Vagina (tissue), 2 donors: ENCODE data around the gene IL2RG. TPM values are rescaled to one million over a fixed set of nuclear protein-coding genes. Genes with fewer than 3 reads are reported as not detected.

Source experiments
- DNase-seq, 2 donors: peaks; one replicate each; pipeline ENCODE4 v3.0.0-alpha.2; 2017; ENCODE audit errors: extremely low spot score in 2 of 2
- H3K27ac ChIP-seq: fragments of 200-600 bp; sonication (generic); one replicate; pipeline ENCODE4 v1.5.1; 2019
- H3K27me3 ChIP-seq: fragments of 200-600 bp; sonication (generic); one replicate; pipeline ENCODE4 v1.5.1; 2019
- H3K36me3 ChIP-seq, 2 donors: fragments of 200-600 bp; sonication (generic); one replicate each; pipeline ENCODE4 v1.5.1; 2017 to 2019
- H3K4me1 ChIP-seq: fragments of 200-600 bp; sonication (generic); one replicate; pipeline ENCODE4 v1.5.1; 2019
- H3K4me3 ChIP-seq, 2 donors: fragments of 200-600 bp; sonication (generic); 1 replicate in 1 of 2; 2 replicates in 1 of 2; pipeline ENCODE4 v1.5.1; 2016 to 2019
- H3K9me3 ChIP-seq: fragments of 200-600 bp; sonication (generic); one replicate; pipeline ENCODE4 v1.5.1; 2019
- POLR2A ChIP-seq, 2 donors: fragments of 450-650 bp; IDR thresholded peaks; one replicate each; pipeline ENCODE4 v1.6.1; 2017; ENCODE audit warnings: antibody characterized with exemption in 2 of 2, mild to moderate bottlenecking in 2 of 2, moderate library complexity in 2 of 2
- POLR2AphosphoS5 ChIP-seq, 2 donors: sonication (generic); formaldehyde crosslinking; IDR thresholded peaks; one replicate each; pipeline ENCODE4 v1.9.0; 2017; ENCODE audit warnings: antibody characterized with exemption in 2 of 2, mild to moderate bottlenecking in 2 of 2, low read depth in 1 of 2; ENCODE audit not compliant: insufficient read depth in 1 of 2
- intact Hi-C: fragments of 100-400 bp; cut with DNase I; formaldehyde crosslinking; loops from one replicate; pipeline ENCODE4 v1.15.1; 2023
- total RNA-seq: library from RNA; depleted of rRNA; stranded (reverse); fragments of >200 nt; gene quantifications from one replicate; pipeline ENCODE4 v1.2.3, GENCODE V29; 2016
- TF ChIP-seq, protein P1 (sequence below), 3 experiments: fragments of 450-650 bp in 2 of 3; fragments of 200-600 bp in 1 of 3; sonication (generic) in 1 of 3; IDR thresholded peaks; one replicate each; pipeline ENCODE4 v1.5.1; 2017 to 2019; ENCODE audit warnings: antibody characterized with exemption in 3 of 3, mild to moderate bottlenecking in 2 of 3, moderate library complexity in 2 of 3

Gene IL2RG
- total RNA-seq, 1 donor from 2014 or later: 4.2 TPM

- intact Hi-C loops: no loop called here
- no peaks in the 10 kb centered on the region for H3K9me3 ChIP-seq
- no peak for DNase-seq
- no peak overlapping the region for H3K27ac ChIP-seq
- H3K27me3 ChIP-seq: no peaks in the 10 kb centered on the region
- H3K36me3 ChIP-seq: no peaks in the 10 kb centered on the region
- no peak overlapping the region for H3K4me3 ChIP-seq
- peaks cover 14% of the 10 kb centered on the region for H3K4me1 ChIP-seq
- TF ChIP-seq, protein P1, sequence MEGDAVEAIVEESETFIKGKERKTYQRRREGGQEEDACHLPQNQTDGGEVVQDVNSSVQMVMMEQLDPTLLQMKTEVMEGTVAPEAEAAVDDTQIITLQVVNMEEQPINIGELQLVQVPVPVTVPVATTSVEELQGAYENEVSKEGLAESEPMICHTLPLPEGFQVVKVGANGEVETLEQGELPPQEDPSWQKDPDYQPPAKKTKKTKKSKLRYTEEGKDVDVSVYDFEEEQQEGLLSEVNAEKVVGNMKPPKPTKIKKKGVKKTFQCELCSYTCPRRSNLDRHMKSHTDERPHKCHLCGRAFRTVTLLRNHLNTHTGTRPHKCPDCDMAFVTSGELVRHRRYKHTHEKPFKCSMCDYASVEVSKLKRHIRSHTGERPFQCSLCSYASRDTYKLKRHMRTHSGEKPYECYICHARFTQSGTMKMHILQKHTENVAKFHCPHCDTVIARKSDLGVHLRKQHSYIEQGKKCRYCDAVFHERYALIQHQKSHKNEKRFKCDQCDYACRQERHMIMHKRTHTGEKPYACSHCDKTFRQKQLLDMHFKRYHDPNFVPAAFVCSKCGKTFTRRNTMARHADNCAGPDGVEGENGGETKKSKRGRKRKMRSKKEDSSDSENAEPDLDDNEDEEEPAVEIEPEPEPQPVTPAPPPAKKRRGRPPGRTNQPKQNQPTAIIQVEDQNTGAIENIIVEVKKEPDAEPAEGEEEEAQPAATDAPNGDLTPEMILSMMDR (IDR thresholded peaks at IDR 0.05): no peak
- no peak for TF ChIP-seq POLR2A (IDR thresholded peaks at IDR 0.05)
- TF ChIP-seq POLR2AphosphoS5 (IDR thresholded peaks at IDR 0.05; ENCODE audit: insufficient read depth in 1 of 2, low read depth in 1 of 2): no peak
Observed at GRCh38 chrX:71070531-71070930, 40.8 kb downstream of the IL2RG start.

DNA sequence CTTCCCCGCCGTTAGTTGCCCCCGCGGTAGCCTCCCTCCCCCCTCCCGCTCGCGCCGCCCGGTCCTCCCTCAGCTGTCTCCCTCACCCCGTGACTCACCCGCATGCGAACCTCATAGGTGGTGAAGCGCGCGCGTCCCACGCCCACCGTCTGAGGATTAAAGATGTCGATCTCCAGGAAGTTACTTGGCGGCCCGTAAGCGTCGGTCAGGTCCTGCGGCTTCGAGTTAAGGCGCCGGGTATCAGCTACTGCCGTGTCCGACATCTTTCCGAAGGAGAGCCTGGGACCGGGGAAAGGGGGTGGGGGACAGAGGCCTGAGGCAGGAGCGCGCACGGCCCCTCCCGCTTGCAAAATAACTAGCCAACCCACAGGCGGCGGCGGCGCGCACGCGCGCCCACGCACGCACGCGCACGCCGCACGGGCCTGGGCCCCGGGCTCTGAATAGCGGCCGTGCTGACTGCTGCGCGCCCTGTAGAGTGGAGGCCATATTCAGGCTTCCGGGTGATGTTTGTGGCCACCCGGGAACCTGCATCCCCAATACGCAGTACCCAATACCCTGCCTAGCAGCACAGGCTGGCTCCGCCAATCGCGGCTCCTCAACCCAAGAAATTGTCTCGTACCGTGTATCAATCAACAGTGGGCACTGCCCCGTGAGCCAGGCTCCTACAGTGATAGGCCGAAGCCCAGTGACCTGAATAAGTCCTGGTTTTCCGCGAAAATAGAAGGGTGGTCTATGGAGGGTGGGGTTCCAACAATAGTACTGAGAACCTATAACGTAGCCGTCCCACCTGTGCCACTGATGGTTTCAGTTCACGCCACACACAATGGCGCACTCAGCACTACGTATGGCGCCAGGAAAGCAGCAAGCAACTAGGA is 43.1 kb downstream of the IL2RG start, which contains the start of gene SNX12:
TSS of gene SNX12 (minus strand) at position 291 of the 875 bp plus-strand sequence. CDS start at position 263, 28 bp downstream.
- intact Hi-C loops: loop anchor here (10.0 kb wide), 1 partner anchor 107 kb away; no protein-coding TSS in a partner anchor
- TF ChIP-seq POLR2AphosphoS5 (IDR thresholded peaks at IDR 0.05; ENCODE audit: insufficient read depth in 1 of 2, low read depth in 1 of 2) (peak; percentile 30 to 64), POLR2A (IDR thresholded peaks at IDR 0.05) (no peak)
- TF ChIP-seq, protein P1 (IDR thresholded peaks at IDR 0.05): peak in 2 of 3 experiments; percentile 55 to 76

DNA sequence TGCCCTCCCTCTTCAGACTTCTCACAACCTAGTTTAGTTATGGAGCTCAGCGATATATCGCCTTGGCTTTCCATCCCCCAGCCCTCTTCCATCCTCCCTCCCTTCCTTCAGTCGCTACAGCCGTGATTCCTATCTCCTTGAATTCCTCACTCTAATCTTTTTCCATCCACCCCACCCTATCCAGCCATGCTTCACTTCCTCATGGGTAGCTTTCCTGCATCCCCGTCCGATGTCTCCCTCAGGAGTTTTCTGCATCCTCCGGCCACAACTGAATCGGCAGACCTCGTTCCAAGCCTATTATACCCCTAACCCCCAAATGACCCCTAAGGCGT is 43.7 kb downstream of the IL2RG start:
- H3K9me3 ChIP-seq: no peaks in the 10 kb centered on the region
- DNase-seq: no peak
- no peaks in the 10 kb centered on the region for H3K27me3 ChIP-seq
- intact Hi-C loops: loop anchor here (10.0 kb wide), 1 partner anchor 107 kb away; no protein-coding TSS in a partner anchor
- peak overlapping the region; percentile 54 to 62 for H3K4me3 ChIP-seq
- peaks cover 14% of the 10 kb centered on the region for H3K4me1 ChIP-seq
- H3K27ac ChIP-seq: peak overlapping the region; percentile 79
- TF ChIP-seq, protein P1 (IDR thresholded peaks at IDR 0.05): no peak
- TF ChIP-seq POLR2AphosphoS5 (IDR thresholded peaks at IDR 0.05; ENCODE audit: insufficient read depth in 1 of 2, low read depth in 1 of 2) (no peak), POLR2A (IDR thresholded peaks at IDR 0.05) (no peak)
- no peaks in the 10 kb centered on the region for H3K36me3 ChIP-seq

More for the DNA sequence above, 43.1 kb downstream of the IL2RG start, which contains the start of gene SNX12:
- Histone ChIP-seq H3K9me3 (no peaks in the 10 kb centered on the region), H3K27me3 (no peaks in the 10 kb centered on the region), H3K36me3 (no peaks in the 10 kb centered on the region), H3K4me3 (peak within 1 kb of the TSS; percentile 54 to 62), H3K27ac (peak within 1 kb of the TSS; percentile 79), H3K4me1 (peaks cover 14% of the 10 kb centered on the region)
- DNase-seq: peak in 1 of 2 donors; percentile 94

GRCh38 chrX:71067089-71067488 is 44.3 kb downstream of the IL2RG start:
- intact Hi-C loops: loop anchor here (10.0 kb wide), 1 partner anchor 108 kb away; no protein-coding TSS in a partner anchor
- Histone ChIP-seq H3K9me3 (no peaks in the 10 kb centered on the region), H3K27me3 (no peaks in the 10 kb centered on the region), H3K27ac (peak overlapping the region; percentile 79), H3K36me3 (no peaks in the 10 kb centered on the region), H3K4me1 (peaks cover 14% of the 10 kb centered on the region), H3K4me3 (peak overlapping the region; percentile 54 to 62)
- no peak for DNase-seq
- TF ChIP-seq POLR2A (IDR thresholded peaks at IDR 0.05) (no peak), POLR2AphosphoS5 (IDR thresholded peaks at IDR 0.05; ENCODE audit: insufficient read depth in 1 of 2, low read depth in 1 of 2) (no peak)
- TF ChIP-seq, protein P1 (IDR thresholded peaks at IDR 0.05): no peak
